GM19372 (cell line): ENCODE measurements around the gene EDA2R.

Source experiments
- ATAC-seq: cut with Tn5 transposase; IDR thresholded peaks from one replicate; pipeline ENCODE4 v1.9.1; 2021; ENCODE audit warnings: mild to moderate bottlenecking, low read depth, moderate library complexity; ENCODE audit not compliant: unreplicated experiment

Gene EDA2R

GRCh38 chrX:66553973-66554372, 84.9 kb downstream of the EDA2R start:
- ATAC-seq: no peak

- no peak for ATAC-seq
Measured at GRCh38 chrX:66547847-66548369, 91.0 kb downstream of the EDA2R start.
